Endometrial microvascular endothelial cells (primary cell): ENCODE measurements around the gene CHRNE. TPM values are rescaled to one million over a fixed set of nuclear protein-coding genes. Genes with fewer than 3 reads are reported as not detected.
"Not testable (repeated sequence)": the region's sequence is repeated elsewhere in the genome, so short reads cannot be mapped to it uniquely, and the experiment has no call there.

ENCODE experiments used
- in situ Hi-C: cut with HindIII; loops from 2 replicates; pipeline ENCODE4 v1.10.0; 2017; ENCODE audit warnings: low sequenced_read_pairs, low pct_unique_long_range_greater_than_20kb; ENCODE audit errors: inconsistent ontology term
- total RNA-seq: library from RNA; depleted of rRNA; stranded (reverse); fragments of >200 nt; gene quantifications from one replicate; pipeline ENCODE4 v1.2.3, GENCODE V29; 2015; ENCODE audit errors: inconsistent ontology term

The CHRNE gene
- total RNA-seq, 1 donor from 2014 or later, result 0.37 TPM

DNA sequence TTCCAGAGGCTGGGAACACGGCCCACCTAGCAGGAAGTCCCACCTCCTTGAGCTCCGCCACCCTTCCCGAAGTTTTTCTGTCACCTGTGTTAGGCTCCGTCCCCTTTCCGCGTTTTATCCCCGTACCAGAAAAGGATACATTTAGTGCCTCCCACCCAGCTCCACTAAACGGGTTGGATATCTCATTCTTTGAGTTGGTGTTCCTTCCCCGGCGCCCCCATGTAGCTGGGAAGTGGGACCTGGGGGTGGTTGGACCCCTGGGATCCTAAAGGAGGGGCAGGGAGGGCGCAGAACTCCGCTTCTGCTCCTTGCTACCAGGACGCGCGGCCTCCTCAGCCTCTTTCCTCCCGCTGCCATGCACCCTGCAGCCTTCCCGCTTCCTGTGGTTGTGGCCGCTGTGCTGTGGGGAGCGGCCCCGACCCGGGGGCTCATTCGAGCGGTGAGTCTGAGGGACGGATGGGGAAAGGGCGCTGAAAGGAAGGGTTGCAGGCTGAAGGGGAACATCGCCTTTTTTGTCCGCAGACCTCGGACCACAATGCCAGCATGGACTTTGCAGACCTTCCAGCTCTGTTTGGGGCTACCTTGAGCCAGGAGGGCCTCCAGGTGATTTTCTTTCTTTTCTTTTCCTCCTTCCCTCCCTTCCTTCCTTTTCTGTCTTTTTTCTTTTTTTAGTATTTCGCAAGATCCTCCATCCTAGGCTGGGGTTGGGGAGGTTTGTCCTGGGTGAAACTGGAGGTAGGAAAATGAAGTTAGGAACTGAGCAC, 37.8 kb upstream of the CHRNE start:
- in situ Hi-C loops, result no loop called here

GRCh38 chr17:4939796-4940554, 37.1 kb upstream of the CHRNE start, which contains the start of the genes RNF167 and SLC25A11:
Gene RNF167, plus strand, starts transcription at chr17:4940268. Its CDS starts 642 bp downstream, at chr17:4940910.
Gene SLC25A11, minus strand, starts transcription at chr17:4940046. Its CDS starts 136 bp downstream, at chr17:4939910.
- in situ Hi-C loops, result no loop called here

DNA sequence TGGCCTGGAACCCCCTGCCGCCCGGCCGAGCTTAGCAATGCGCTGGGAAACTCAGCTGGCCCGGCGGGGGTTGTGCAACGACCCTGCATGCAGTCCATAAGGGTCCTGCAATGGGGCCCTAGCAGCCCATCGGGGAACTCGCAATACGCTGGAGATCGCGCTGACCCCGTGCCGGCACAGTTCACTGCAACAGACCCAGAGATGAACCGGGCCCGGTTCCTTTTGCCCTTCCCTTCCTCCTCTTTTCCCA, 36.6 kb upstream of the CHRNE start:
- in situ Hi-C loops, result no loop called here

- in situ Hi-C loops, result no loop called here
Measured at GRCh38 chr17:4938688-4939545, 36.0 kb upstream of the CHRNE start.

DNA sequence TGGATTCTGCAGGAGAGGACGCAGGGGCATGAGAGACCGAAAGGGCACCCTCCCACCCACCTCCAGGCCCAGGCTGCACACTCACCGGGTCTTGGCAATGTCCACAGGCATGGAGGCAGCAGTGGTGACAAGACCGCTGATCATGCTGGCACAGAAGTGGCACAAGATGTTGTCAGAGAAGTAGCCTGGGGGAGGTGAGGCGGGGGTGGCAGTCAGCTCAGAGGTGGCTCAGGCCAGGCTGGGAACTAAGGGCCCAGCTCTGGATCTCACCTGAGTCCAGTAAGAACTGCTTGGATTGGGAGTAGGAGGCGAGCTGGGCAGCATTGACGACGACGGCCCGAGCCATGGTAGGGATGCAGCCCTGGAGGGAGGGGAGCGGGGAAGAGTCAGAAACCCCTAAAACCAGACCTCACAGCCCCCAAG, 35.2 kb upstream of the CHRNE start:
- in situ Hi-C loops, result no loop called here

DNA sequence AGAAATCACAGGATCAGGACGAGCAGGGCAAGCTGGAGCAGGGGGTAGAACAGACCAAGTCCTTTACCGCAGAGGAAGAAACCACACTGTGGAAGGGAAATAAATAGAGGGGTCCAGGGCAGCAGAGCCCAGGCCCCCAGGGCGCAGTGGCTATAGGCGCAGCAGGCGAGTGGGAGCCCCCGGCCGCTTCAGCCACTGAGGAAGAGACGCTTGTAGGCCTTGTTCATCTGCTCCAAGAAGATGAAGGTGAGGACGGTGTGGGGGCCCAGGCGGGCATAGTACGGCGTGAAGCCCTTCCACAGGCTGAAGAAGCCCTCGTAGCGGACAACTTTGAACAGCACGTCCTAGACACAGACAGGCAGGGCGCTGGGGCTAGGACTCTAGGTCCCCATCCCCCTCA, 34.7 kb upstream of the CHRNE start:
- in situ Hi-C loops, result no loop called here

DNA sequence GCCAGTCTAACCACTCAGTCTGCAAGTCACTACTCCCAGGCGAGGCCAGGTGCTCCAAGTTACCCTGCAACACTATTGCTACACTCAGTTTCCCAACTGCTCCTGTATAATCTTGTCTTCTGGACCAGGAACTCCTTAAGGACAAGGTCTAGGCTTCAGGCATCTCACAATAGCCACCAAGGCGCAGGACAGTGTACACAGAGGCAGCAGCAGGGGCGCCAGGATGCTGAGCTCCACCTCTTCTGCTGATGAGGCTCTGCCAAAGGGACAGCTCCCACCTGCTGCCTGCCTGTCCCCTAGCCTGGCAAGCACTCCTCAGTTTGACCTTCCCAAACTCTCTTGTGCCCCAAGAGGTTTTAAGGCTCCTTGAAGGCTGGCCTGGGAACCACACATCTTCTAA, 33.5 kb upstream of the CHRNE start:
- in situ Hi-C loops, result no loop called here

GRCh38 chr17:4935650-4936049, 32.8 kb upstream of the CHRNE start:
- in situ Hi-C loops, result no loop called here

DNA sequence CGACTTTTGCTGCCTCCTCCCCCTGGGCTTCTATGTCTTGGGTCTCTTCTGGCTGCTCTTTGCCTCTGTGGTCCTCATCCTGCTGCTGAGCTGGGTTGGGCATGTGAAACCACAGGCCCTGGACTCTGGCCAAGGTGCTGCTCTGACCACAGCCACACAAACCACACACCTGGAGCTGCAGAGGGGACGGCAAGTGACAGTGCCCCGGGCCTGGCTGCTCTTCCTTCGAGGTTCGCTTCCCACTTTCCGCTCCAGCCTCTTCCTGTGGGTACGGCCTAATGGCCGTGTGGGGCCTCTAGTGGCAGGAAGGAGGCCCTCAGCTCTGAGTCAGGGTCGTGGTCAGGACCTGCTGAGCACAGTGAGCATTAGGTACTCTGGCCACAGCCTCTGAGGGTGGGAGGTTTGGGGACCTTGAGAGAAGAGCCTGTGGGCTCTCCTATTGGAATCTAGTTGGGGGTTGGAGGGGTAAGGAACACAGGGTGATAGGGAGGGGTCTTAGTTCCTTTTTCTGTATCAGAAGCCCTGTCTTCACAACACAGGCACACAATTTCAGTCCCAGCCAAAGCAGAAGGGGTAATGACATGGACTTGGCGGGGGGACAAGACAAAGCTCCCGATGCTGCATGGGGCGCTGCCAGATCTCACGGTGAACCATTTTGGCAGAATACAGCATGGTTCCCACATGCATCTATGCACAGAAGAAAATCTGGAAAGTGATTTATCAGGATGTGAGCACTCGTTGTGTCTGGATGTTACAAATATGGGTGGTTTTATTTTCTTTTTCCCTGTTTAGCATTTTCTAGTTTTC, 31.5 kb upstream of the CHRNE start:
- in situ Hi-C loops, result no loop called here

GRCh38 chr17:4933646-4934045, 30.7 kb upstream of the CHRNE start:
- in situ Hi-C loops, result no loop called here

GRCh38 chr17:4932756-4933155, 29.9 kb upstream of the CHRNE start:
- in situ Hi-C loops, result no loop called here

- in situ Hi-C loops, result no loop called here
Measured at GRCh38 chr17:4931963-4932362, 29.1 kb upstream of the CHRNE start, which contains the start of gene GP1BA. Gene GP1BA, plus strand, starts transcription at chr17:4932277. Its CDS starts 328 bp downstream, at chr17:4932605.

DNA sequence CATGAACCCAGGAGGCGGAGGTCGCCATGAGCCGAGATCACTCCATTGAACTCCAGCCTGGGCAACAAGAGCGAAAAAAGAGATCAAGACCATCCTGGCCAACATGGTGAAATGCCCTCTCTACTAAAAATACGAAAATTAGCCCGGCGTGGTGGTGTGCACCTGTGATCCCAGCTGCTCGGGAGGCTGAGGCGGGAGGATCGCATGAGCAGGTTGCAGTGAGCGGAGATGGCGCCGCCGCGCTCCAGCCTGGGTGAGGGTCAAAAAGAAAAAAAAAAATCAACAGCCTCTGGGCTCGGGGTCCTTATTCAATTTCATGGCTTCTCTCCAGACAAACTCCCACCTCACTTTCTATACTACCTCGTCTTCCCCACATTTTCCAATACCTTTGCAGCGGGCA, 26.0 kb upstream of the CHRNE start:
- in situ Hi-C loops, result no loop called here

DNA sequence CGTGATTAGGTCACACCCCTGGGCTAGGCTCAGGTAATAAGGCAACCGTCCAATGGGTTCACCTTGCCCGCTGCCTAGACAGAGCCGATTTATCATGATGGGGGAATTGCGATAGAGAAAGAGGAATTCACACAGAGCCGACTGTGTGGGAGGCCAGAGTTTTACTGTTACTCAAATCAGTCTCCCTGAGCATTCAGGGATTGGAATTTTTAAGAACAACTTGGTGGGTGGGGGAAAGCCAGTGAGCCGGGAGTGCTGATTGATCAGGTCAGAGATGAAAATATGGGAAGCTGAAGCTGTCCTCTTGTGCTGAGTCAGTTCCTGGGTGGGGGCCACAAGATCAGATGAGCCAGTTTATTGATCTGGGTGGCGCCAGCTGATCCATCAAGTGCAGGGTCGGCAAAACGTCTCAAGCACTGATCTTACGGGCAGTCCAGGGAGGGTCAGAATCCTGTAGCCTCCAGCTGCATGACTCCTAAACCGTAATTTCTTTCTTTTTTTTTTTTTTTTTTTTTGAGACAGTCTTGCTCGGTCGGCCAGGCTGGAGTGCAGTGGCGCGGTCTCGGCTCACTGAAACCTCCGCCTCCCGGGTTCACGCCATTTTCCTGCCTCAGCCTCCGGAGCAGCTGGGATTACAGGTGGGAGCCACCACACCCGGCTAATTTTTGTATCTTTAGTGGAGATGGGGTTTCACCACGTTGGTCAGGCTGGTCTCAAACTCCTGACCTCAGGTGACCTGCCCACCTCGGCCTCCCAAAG, 23.9 kb upstream of the CHRNE start:
- in situ Hi-C loops, result not testable (repeated sequence)

DNA sequence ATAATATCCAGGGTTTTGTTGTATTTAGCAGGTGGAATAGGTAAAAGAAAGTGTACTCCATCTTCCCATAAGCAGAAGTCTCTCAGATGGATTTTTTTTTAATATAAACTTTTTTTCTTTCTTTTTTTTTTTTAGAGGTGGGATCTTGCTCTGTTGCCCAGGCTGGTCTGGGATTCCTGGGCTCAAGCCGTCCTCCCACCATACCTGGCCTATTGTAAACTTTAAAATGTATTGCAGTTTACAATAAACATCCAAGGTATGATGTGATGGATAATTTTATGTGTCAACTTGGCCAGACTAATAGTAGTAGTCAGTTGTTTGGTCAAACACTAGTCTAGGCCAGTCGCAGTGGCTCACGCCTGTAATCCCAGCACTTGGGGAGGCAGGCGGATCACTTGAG, 18.4 kb upstream of the CHRNE start:
- in situ Hi-C loops, result no loop called here

- in situ Hi-C loops, result no loop called here
Measured at GRCh38 chr17:4920351-4921048, 17.6 kb upstream of the CHRNE start.

DNA sequence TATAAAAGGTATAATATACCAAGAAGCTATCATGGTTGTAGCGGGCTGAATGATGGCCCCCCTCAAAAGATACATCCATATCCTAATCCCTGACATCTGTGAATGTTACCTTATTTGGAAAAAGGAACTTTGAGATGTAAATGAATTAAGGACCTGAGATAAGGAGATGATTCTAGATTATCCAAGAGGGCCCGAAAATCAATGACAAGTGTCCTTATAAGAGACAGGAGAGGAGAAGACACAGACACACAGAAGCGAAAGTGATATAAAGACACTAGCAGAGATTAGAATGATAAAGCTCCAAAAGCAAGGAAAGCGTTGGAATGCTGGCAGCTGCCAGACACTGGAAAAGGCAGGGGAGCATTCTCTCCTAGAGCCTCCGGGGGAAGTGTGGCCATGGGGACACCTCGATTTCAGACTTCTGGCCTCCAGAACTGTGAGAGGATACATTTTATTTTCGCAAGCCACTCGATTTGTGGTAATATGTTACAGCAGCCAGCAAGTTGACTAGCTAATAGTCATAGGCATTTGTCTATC, 16.7 kb upstream of the CHRNE start:
- in situ Hi-C loops, result no loop called here
